K562 (cell line): Measurements from ENCODE around the gene GLRX5. TPM values are rescaled to one million over a fixed set of nuclear protein-coding genes. Genes with fewer than 3 reads are reported as not detected.

Source experiments
- BMI1 ChIP-seq: fragments of 150-350 bp; IDR thresholded peaks from 2 replicates; pipeline ENCODE4 v1.6.1; 2014; ENCODE audit warnings: low read length
- BRCA1 ChIP-seq, 2 experiments: fragments of 450-650 bp in 1 of 2; sonication (generic) in 1 of 2; formaldehyde crosslinking in 1 of 2; IDR thresholded peaks; 2 replicates each; pipeline versions ENCODE4 v1.5.0 to v1.6.1; 2017 to 2020; ENCODE audit warnings: mild to moderate bottlenecking in 1 of 2, missing genetic modification reagents in 1 of 2
- BRD9 ChIP-seq: fragments of 450-650 bp; IDR thresholded peaks from 2 replicates; pipeline ENCODE4 v1.6.1; 2018; ENCODE audit warnings: low read depth; ENCODE audit not compliant: partially characterized antibody
- CXXC5 ChIP-seq: fragments of 250-450 bp; sonication (Bioruptor Pico); IDR thresholded peaks from 2 replicates; pipeline ENCODE4 v1.8.0; 2022; ENCODE audit warnings: inconsistent platforms, mild to moderate bottlenecking, moderate library complexity
- ELF1 ChIP-seq: fragments of 200-800 bp; sonication (Bioruptor generic); IDR thresholded peaks from 2 replicates; pipeline ENCODE4 v1.6.1; 2016; ENCODE audit warnings: missing genetic modification characterization, missing compliant biosample characterization
- ELF4 ChIP-seq: fragments of 450-650 bp; formaldehyde crosslinking; IDR thresholded peaks from 2 replicates; pipeline ENCODE4 v1.4.0; 2022; ENCODE audit warnings: missing genetic modification characterization
- EP300 ChIP-seq: IDR thresholded peaks from 2 replicates; pipeline ENCODE4 v1.6.1; 2012; ENCODE audit warnings: low read length, improper control_type of control experiment
- FIP1L1 ChIP-seq: fragments of 200-400 bp; formaldehyde crosslinking; IDR thresholded peaks from 2 replicates; pipeline ENCODE4 v1.6.1; 2018; ENCODE audit warnings: mild to moderate bottlenecking, low read depth, low read length; ENCODE audit not compliant: poor library complexity, severe bottlenecking
- GTF2F1 ChIP-seq: IDR thresholded peaks from 2 replicates; pipeline ENCODE4 v1.6.1; 2011; ENCODE audit warnings: low read depth, low read length, improper control_type of control experiment
- MYC ChIP-seq, 2 experiments: fragments of 250-450 bp in 1 of 2; sonication (Bioruptor Pico) in 1 of 2; IDR thresholded peaks; 2 replicates each; pipeline versions ENCODE4 v1.5.1 to v1.6.1; 2012 to 2021; ENCODE audit warnings: low read depth in 2 of 2, borderline replicate concordance in 1 of 2, improper control_type of control experiment in 1 of 2, low read length in 1 of 2, mild to moderate bottlenecking in 1 of 2, moderate library complexity in 1 of 2
- POLR3A ChIP-seq: IDR thresholded peaks from 2 replicates; pipeline ENCODE4 v1.6.1; 2011; ENCODE audit warnings: borderline replicate concordance, mild to moderate bottlenecking, moderate library complexity; ENCODE audit not compliant: insufficient read length, insufficient read depth; ENCODE audit errors: extremely low read depth
- RAD51 ChIP-seq: fragments of 450-650 bp; IDR thresholded peaks from 2 replicates; pipeline ENCODE4 v1.7.1; 2016; ENCODE audit warnings: low read depth, mild to moderate bottlenecking, borderline replicate concordance
- ZNF12 ChIP-seq: sonication (generic); formaldehyde crosslinking; IDR thresholded peaks from 2 replicates; pipeline ENCODE4 v1.4.0; 2020; ENCODE audit warnings: mild to moderate bottlenecking, missing genetic modification reagents
- ZNF444 ChIP-seq: fragments of 250-450 bp; sonication (Bioruptor Pico); IDR thresholded peaks from 2 replicates; pipeline ENCODE4 v1.4.0; 2020; ENCODE audit warnings: mild to moderate bottlenecking, moderate library complexity
- ZNF644 ChIP-seq: fragments of 200-800 bp; sonication (Bioruptor generic); IDR thresholded peaks from 2 replicates; pipeline ENCODE4 v1.6.1; 2016; ENCODE audit warnings: low read depth, missing genetic modification characterization, missing compliant biosample characterization
- polyA plus RNA-seq, 8 experiments: library from polyadenylated mRNA; depleted of rRNA in 4 of 8; stranded (reverse) in 5 of 8; unstranded in 3 of 8; fragments of >200 nt; fragmentation: Nextera tagmentation in 2 of 8; fragmentation: Illumina TruSeq in 1 of 8; extraction: Ambion mirVana in 2 of 8; extraction: Trizol in 1 of 8; gene quantifications; 2 replicates each; pipeline versions ENCODE4 v1.2.1 to v1.2.3, GENCODE V29; 2011 to 2014; ENCODE audit warnings: inconsistent platforms in 1 of 8, missing spikeins in 1 of 8
- total RNA-seq, 7 experiments: library from RNA; depleted of rRNA in 6 of 7; stranded (reverse); fragments of >200 nt in 6 of 7; fragmentation: Illumina TruSeq in 2 of 7; extraction: Trizol in 2 of 7; gene quantifications; 2 replicates each; pipeline versions ENCODE4 v1.2.1 to v1.2.3, GENCODE V29; 2011 to 2021; ENCODE audit warnings: low replicate concordance in 1 of 7
- TF ChIP-seq, protein P1 (sequence below), 2 experiments: fragments of 450-650 bp; IDR thresholded peaks; 2 replicates each; pipeline ENCODE4 v1.6.1; 2018; ENCODE audit warnings: mild to moderate bottlenecking in 2 of 2, low read depth in 1 of 2; ENCODE audit not compliant: partially characterized antibody in 2 of 2
- TF ChIP-seq, protein P2 (sequence below): sonication (generic); formaldehyde crosslinking; IDR thresholded peaks from 2 replicates; pipeline ENCODE4 v1.8.1; 2023; ENCODE audit warnings: mild to moderate bottlenecking, missing genetic modification reagents
- TF ChIP-seq, protein P3 (sequence below): sonication (generic); formaldehyde crosslinking; IDR thresholded peaks from 2 replicates; pipeline ENCODE4 v1.8.1; 2022; ENCODE audit warnings: missing genetic modification reagents
- TF ChIP-seq, protein P4 (sequence below): fragments of 450-650 bp; formaldehyde crosslinking; IDR thresholded peaks from 2 replicates; pipeline ENCODE4 v1.4.0; 2022; ENCODE audit warnings: mild to moderate bottlenecking, moderate library complexity

Gene GLRX5
- total and polyA plus RNA-seq, 9 of the 15 experiments (the other 6 are each of a cell fraction or from before 2014, with no cell fraction given): 16.7 to 96.8 (median 66.8) TPM

DNA sequence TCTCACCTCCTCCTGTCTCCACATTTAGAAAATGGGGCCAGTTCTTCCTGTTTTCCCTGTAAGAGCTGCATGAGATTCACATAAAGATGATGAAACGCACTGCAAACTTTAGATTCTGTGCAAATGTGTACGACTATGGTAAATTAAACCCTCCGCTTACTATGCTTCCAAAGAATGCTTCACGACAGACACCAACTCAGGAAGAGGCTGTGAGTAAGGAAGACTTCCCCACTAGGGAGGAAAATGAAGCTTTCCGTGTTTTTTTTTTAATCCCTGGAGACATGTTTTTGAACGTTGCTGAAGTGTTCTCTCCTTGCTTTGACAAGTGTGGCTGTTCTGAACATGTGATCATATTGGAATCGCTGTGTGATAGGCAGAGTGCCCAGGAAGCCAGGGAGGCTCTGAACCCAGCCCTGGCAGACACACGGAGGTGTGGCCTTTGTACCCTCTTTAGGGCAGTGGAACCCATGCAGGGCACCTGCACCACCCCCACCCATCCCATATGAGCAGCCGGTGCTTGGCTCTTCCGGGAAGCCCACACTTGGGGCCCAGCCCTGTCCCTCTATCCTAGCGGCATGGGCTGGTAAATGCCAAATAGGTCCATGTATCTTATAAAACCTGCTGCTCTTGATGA is 10.9 kb upstream of the GLRX5 start (continued):
- TF ChIP-seq, protein P1, sequence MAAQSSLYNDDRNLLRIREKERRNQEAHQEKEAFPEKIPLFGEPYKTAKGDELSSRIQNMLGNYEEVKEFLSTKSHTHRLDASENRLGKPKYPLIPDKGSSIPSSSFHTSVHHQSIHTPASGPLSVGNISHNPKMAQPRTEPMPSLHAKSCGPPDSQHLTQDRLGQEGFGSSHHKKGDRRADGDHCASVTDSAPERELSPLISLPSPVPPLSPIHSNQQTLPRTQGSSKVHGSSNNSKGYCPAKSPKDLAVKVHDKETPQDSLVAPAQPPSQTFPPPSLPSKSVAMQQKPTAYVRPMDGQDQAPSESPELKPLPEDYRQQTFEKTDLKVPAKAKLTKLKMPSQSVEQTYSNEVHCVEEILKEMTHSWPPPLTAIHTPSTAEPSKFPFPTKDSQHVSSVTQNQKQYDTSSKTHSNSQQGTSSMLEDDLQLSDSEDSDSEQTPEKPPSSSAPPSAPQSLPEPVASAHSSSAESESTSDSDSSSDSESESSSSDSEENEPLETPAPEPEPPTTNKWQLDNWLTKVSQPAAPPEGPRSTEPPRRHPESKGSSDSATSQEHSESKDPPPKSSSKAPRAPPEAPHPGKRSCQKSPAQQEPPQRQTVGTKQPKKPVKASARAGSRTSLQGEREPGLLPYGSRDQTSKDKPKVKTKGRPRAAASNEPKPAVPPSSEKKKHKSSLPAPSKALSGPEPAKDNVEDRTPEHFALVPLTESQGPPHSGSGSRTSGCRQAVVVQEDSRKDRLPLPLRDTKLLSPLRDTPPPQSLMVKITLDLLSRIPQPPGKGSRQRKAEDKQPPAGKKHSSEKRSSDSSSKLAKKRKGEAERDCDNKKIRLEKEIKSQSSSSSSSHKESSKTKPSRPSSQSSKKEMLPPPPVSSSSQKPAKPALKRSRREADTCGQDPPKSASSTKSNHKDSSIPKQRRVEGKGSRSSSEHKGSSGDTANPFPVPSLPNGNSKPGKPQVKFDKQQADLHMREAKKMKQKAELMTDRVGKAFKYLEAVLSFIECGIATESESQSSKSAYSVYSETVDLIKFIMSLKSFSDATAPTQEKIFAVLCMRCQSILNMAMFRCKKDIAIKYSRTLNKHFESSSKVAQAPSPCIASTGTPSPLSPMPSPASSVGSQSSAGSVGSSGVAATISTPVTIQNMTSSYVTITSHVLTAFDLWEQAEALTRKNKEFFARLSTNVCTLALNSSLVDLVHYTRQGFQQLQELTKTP (IDR thresholded peaks at IDR 0.05; ENCODE audit: low read depth in 1 of 2, partially characterized antibody in 2 of 2): peak in 1 of 2 experiments; percentile 1
- TF ChIP-seq FIP1L1 (no peak), ELF4 (CRISPR knock-in tag) (0 out of 2 replicates have a peak, but pooled peaks have one; percentile 53), ZNF12 (no peak), EP300 (peak; percentile 62; the same call in 1 of the 2 replicates), ELF1 (tag) (peak; percentile 57), RAD51 (no peak), ZNF644 (tag) (peak; percentile 72; the same call in 1 of the 2 replicates), MYC (IDR thresholded peaks at IDR 0.05; ENCODE audit: low read depth, low read length) (peak; percentile 70), MYC (CRISPR knock-in tag; IDR thresholded peaks at IDR 0.05; ENCODE audit: borderline replicate concordance, low read depth) (no peak), GTF2F1 (no peak), BRD9 (no peak), BMI1 (no peak), BRCA1 (IDR thresholded peaks at IDR 0.05) (no peak), BRCA1 (CRISPR knock-in tag; IDR thresholded peaks at IDR 0.05) (no peak), CXXC5 (CRISPR knock-in tag) (peak; percentile 57), POLR3A (no peak), ZNF444 (no peak)
- TF ChIP-seq, protein P2, sequence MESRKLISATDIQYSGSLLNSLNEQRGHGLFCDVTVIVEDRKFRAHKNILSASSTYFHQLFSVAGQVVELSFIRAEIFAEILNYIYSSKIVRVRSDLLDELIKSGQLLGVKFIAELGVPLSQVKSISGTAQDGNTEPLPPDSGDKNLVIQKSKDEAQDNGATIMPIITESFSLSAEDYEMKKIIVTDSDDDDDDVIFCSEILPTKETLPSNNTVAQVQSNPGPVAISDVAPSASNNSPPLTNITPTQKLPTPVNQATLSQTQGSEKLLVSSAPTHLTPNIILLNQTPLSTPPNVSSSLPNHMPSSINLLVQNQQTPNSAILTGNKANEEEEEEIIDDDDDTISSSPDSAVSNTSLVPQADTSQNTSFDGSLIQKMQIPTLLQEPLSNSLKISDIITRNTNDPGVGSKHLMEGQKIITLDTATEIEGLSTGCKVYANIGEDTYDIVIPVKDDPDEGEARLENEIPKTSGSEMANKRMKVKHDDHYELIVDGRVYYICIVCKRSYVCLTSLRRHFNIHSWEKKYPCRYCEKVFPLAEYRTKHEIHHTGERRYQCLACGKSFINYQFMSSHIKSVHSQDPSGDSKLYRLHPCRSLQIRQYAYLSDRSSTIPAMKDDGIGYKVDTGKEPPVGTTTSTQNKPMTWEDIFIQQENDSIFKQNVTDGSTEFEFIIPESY: no peak
- TF ChIP-seq, protein P3, sequence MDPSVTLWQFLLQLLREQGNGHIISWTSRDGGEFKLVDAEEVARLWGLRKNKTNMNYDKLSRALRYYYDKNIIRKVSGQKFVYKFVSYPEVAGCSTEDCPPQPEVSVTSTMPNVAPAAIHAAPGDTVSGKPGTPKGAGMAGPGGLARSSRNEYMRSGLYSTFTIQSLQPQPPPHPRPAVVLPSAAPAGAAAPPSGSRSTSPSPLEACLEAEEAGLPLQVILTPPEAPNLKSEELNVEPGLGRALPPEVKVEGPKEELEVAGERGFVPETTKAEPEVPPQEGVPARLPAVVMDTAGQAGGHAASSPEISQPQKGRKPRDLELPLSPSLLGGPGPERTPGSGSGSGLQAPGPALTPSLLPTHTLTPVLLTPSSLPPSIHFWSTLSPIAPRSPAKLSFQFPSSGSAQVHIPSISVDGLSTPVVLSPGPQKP (CRISPR knock-in tag): no peak
- TF ChIP-seq, protein P4, sequence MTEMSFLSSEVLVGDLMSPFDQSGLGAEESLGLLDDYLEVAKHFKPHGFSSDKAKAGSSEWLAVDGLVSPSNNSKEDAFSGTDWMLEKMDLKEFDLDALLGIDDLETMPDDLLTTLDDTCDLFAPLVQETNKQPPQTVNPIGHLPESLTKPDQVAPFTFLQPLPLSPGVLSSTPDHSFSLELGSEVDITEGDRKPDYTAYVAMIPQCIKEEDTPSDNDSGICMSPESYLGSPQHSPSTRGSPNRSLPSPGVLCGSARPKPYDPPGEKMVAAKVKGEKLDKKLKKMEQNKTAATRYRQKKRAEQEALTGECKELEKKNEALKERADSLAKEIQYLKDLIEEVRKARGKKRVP (CRISPR knock-in tag): peak; percentile 91
